Esophagus muscularis mucosa (tissue), 4 donors: ENCODE measurements around the gene SMARCC1. TPM values are rescaled to one million over a fixed set of nuclear protein-coding genes. Genes with fewer than 3 reads are reported as not detected.

Experiments
- DNase-seq: peaks from one replicate; pipeline ENCODE4 v3.0.0-alpha.2; 2017; ENCODE audit errors: extremely low spot score
- H3K27ac ChIP-seq, 4 donors: fragments of 200-600 bp; sonication (generic); replicated peaks in 1 of 4; 1 replicate in 3 of 4; 2 replicates in 1 of 4; pipeline ENCODE4 v1.5.1; 2016 to 2019; ENCODE audit warnings: mild to moderate bottlenecking in 1 of 4
- H3K27me3 ChIP-seq, 4 donors: fragments of 200-600 bp; sonication (generic); one replicate each; pipeline versions ENCODE4 v1.5.1 to v1.6.0; 2016 to 2019
- H3K36me3 ChIP-seq, 4 donors: fragments of 200-600 bp; sonication (generic); one replicate each; pipeline ENCODE4 v1.5.1; 2016 to 2019
- H3K4me1 ChIP-seq, 4 donors: fragments of 200-600 bp; sonication (generic); one replicate each; pipeline ENCODE4 v1.5.1; 2016 to 2019
- H3K4me3 ChIP-seq, 4 donors: fragments of 200-600 bp; sonication (generic); 1 replicate in 2 of 4; 2 replicates in 2 of 4; pipeline ENCODE4 v1.5.1; 2016 to 2019; ENCODE audit warnings: mild to moderate bottlenecking in 4 of 4, moderate library complexity in 1 of 4
- H3K9me3 ChIP-seq, 4 donors: fragments of 200-600 bp; sonication (generic); 1 replicate in 3 of 4; 2 replicates in 1 of 4; pipeline ENCODE4 v1.5.1; 2016 to 2019
- EP300 ChIP-seq: sonication (generic); formaldehyde crosslinking; IDR thresholded peaks from one replicate; pipeline ENCODE4 v1.6.1; 2017; ENCODE audit warnings: antibody characterized with exemption
- POLR2A ChIP-seq: fragments of 450-650 bp; IDR thresholded peaks from one replicate; pipeline ENCODE4 v1.6.1; 2017; ENCODE audit warnings: antibody characterized with exemption, moderate library complexity, mild to moderate bottlenecking, low read depth
- POLR2AphosphoS5 ChIP-seq, 2 donors: sonication (generic); formaldehyde crosslinking; IDR thresholded peaks; one replicate each; pipeline ENCODE4 v1.6.1; 2017; ENCODE audit warnings: antibody characterized with exemption in 2 of 2
- WGBS: methylation state at CpG from one replicate; pipeline ENCODE4 v1.1.5; 2018; 5-methylcytosine and 5-hydroxymethylcytosine counted together
- intact Hi-C: fragments of 100-400 bp; cut with DNase I; formaldehyde crosslinking; loops from one replicate; pipeline ENCODE4 v1.15.1; 2023
- total RNA-seq, 4 donors: library from RNA; depleted of rRNA; stranded (reverse); fragments of >200 nt; gene quantifications; one replicate each; pipeline versions ENCODE4 v1.1.0 to v1.2.1, GENCODE V29; 2016
- TF ChIP-seq, protein P1 (sequence below), 3 experiments: fragments of 200-600 bp in 2 of 3; fragments of 450-650 bp in 1 of 3; sonication (generic) in 2 of 3; IDR thresholded peaks; one replicate each; pipeline ENCODE4 v1.5.1; 2017 to 2019; ENCODE audit warnings: antibody characterized with exemption in 3 of 3, mild to moderate bottlenecking in 2 of 3, moderate library complexity in 1 of 3

SMARCC1 gene
- total RNA-seq, 4 donors from 2014 or later, result 46.1 to 57.2 (median 49.7) TPM

- peaks cover 56 to 97% (median 82%) of the 10 kb centered on the region in 4 donors for H3K36me3 ChIP-seq
- TF ChIP-seq, protein P1, sequence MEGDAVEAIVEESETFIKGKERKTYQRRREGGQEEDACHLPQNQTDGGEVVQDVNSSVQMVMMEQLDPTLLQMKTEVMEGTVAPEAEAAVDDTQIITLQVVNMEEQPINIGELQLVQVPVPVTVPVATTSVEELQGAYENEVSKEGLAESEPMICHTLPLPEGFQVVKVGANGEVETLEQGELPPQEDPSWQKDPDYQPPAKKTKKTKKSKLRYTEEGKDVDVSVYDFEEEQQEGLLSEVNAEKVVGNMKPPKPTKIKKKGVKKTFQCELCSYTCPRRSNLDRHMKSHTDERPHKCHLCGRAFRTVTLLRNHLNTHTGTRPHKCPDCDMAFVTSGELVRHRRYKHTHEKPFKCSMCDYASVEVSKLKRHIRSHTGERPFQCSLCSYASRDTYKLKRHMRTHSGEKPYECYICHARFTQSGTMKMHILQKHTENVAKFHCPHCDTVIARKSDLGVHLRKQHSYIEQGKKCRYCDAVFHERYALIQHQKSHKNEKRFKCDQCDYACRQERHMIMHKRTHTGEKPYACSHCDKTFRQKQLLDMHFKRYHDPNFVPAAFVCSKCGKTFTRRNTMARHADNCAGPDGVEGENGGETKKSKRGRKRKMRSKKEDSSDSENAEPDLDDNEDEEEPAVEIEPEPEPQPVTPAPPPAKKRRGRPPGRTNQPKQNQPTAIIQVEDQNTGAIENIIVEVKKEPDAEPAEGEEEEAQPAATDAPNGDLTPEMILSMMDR (IDR thresholded peaks at IDR 0.05), result no peak
- TF ChIP-seq EP300 (no peak), POLR2AphosphoS5 (IDR thresholded peaks at IDR 0.05) (no peak), POLR2A (no peak)
- intact Hi-C loops, result no loop called here
- WGBS, result 50% methylated on average over 1 of the region's 1 CpG
- H3K27me3 ChIP-seq, result no peaks in the 10 kb centered on the region
- no peaks in the 10 kb centered on the region for H3K9me3 ChIP-seq
- H3K4me1 ChIP-seq, result no peaks in the 10 kb centered on the region
- H3K4me3 ChIP-seq, result no peak overlapping the region
- no peak overlapping the region for H3K27ac ChIP-seq
- DNase-seq, result no peak
Measured at GRCh38 chr3:47705391-47705790, 76.3 kb downstream of the SMARCC1 start.

DNA sequence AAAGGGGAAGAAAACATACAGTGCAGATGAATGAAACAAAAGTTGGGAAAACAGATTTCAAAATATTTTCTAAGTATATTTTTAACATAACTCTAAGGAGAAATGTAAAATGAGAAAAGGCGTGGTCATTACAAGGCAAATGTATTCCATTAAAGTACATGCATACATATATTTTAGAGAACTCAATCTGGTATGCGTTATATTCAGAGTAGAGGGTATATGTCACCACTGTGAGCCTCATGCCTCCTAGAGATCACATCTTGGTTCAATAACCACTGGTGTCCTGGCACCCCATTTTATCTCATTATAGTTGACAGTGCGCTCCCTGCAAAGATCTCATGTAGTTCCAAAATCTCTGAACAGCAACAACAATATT lies 77.5 kb downstream of the SMARCC1 start:
- no peak for DNase-seq
- no peaks in the 10 kb centered on the region for H3K9me3 ChIP-seq
- TF ChIP-seq POLR2A (no peak), EP300 (no peak), POLR2AphosphoS5 (IDR thresholded peaks at IDR 0.05) (no peak)
- TF ChIP-seq, protein P1 (IDR thresholded peaks at IDR 0.05), result no peak
- H3K27ac ChIP-seq, result no peak overlapping the region
- no peaks in the 10 kb centered on the region for H3K27me3 ChIP-seq
- H3K4me1 ChIP-seq, result no peaks in the 10 kb centered on the region
- no peak overlapping the region for H3K4me3 ChIP-seq
- peaks cover 48 to 97% (median 78%) of the 10 kb centered on the region in 4 donors for H3K36me3 ChIP-seq
- intact Hi-C loops, result no loop called here
- 97% methylated on average over 3 of the region's 3 CpGs for WGBS

GRCh38 chr3:47701388-47701787 lies 80.3 kb downstream of the SMARCC1 start:
- no peaks in the 10 kb centered on the region for H3K27me3 ChIP-seq
- intact Hi-C loops, result no loop called here
- H3K36me3 ChIP-seq, result peaks cover 36 to 83% (median 67%) of the 10 kb centered on the region in 4 donors
- no peak overlapping the region for H3K4me3 ChIP-seq
- H3K4me1 ChIP-seq, result no peaks in the 10 kb centered on the region
- WGBS, result 94% methylated on average over 11 of the region's 11 CpGs
- no peaks in the 10 kb centered on the region for H3K9me3 ChIP-seq
- TF ChIP-seq POLR2AphosphoS5 (IDR thresholded peaks at IDR 0.05) (no peak), POLR2A (no peak), EP300 (no peak)
- TF ChIP-seq, protein P1 (IDR thresholded peaks at IDR 0.05), result no peak
- H3K27ac ChIP-seq, result no peak overlapping the region
- DNase-seq, result no peak

DNA sequence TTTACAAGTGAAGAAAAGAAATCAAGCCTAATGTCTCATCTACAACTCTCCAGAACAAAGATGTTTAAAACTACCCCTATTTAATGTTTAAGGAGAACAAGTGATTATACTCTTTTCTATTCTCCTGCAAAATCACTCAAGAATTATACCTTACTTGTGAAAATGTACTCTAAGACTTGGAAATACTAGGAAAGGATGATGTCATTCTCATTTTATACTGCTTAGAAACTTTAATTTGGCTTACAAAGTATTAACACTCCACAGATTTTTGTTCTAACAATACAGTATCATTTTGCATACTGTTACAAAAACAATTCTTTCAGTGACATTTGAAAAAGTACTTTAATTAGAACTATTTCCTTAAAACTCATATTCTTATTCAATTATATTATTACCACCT lies 89.5 kb downstream of the SMARCC1 start:
- H3K4me1 ChIP-seq, result no peaks in the 10 kb centered on the region

GRCh38 chr3:47688488-47688887 lies 93.2 kb downstream of the SMARCC1 start:
- WGBS, result 89% methylated on average over 6 of the region's 6 CpGs
- Histone ChIP-seq H3K4me3 (no peak overlapping the region), H3K27me3 (no peaks in the 10 kb centered on the region), H3K9me3 (no peaks in the 10 kb centered on the region), H3K36me3 (peaks cover 40 to 92% (median 73%) of the 10 kb centered on the region in 4 donors), H3K4me1 (no peaks in the 10 kb centered on the region), H3K27ac (no peak overlapping the region)
- TF ChIP-seq POLR2AphosphoS5 (IDR thresholded peaks at IDR 0.05) (no peak), EP300 (no peak), POLR2A (no peak)
- TF ChIP-seq, protein P1 (IDR thresholded peaks at IDR 0.05), result no peak
- DNase-seq, result no peak
- intact Hi-C loops, result no loop called here

More for the DNA sequence above, 89.5 kb downstream of the SMARCC1 start:
- H3K27ac ChIP-seq, result no peak overlapping the region
- no peaks in the 10 kb centered on the region for H3K9me3 ChIP-seq
- H3K36me3 ChIP-seq, result peaks cover 33 to 96% (median 70%) of the 10 kb centered on the region in 4 donors
- no peaks in the 10 kb centered on the region for H3K27me3 ChIP-seq
- H3K4me3 ChIP-seq, result no peak overlapping the region
- DNase-seq, result no peak
- TF ChIP-seq EP300 (no peak), POLR2AphosphoS5 (IDR thresholded peaks at IDR 0.05) (no peak), POLR2A (no peak)
- intact Hi-C loops, result no loop called here
